Upper lobe of left lung (tissue), 6 donors: Measurements from ENCODE around the gene KCNQ1OT1. TPM values are rescaled to one million over a fixed set of nuclear protein-coding genes. Genes with fewer than 3 reads are reported as not detected.

Experiments
- ATAC-seq, 2 donors: fragments of 200-7000 bp; cut with Tn5 transposase; one replicate each; pipeline ENCODE4 v1.9.1; 2022; ENCODE audit warnings: mild to moderate bottlenecking in 2 of 2, moderate library complexity in 2 of 2; ENCODE audit not compliant: low FRiP score in 2 of 2
- DNase-seq, 2 donors: peaks; one replicate each; pipeline ENCODE4 v3.0.0-alpha.2; 2019 to 2020
- H3K27ac ChIP-seq, 4 donors: fragments of 200-600 bp; sonication (generic); one replicate each; pipeline ENCODE4 v1.5.1; 2016 to 2019
- H3K27me3 ChIP-seq, 4 donors: fragments of 200-600 bp; sonication (generic); one replicate each; pipeline ENCODE4 v1.5.1; 2017 to 2019
- H3K36me3 ChIP-seq, 4 donors: fragments of 200-600 bp; sonication (generic); one replicate each; pipeline ENCODE4 v1.5.1; 2016 to 2019
- H3K4me1 ChIP-seq, 4 donors: fragments of 200-600 bp; sonication (generic); one replicate each; pipeline ENCODE4 v1.5.1; 2018 to 2019
- H3K4me3 ChIP-seq, 4 donors: fragments of 200-600 bp; sonication (generic); one replicate each; pipeline ENCODE4 v1.5.1; 2017 to 2019; ENCODE audit warnings: mild to moderate bottlenecking in 2 of 4, moderate library complexity in 1 of 4
- H3K9me3 ChIP-seq, 4 donors: fragments of 200-600 bp; sonication (generic); one replicate each; pipeline ENCODE4 v1.5.1; 2018 to 2019
- EP300 ChIP-seq, 4 donors: sonication (generic); formaldehyde crosslinking; IDR thresholded peaks; one replicate each; pipeline ENCODE4 v1.5.1; 2017; ENCODE audit warnings: antibody characterized with exemption in 4 of 4, control low read depth in 2 of 4
- POLR2A ChIP-seq, 4 donors: fragments of 450-650 bp; IDR thresholded peaks; one replicate each; pipeline ENCODE4 v1.5.1; 2016 to 2017; ENCODE audit warnings: antibody characterized with exemption in 4 of 4, mild to moderate bottlenecking in 2 of 4
- POLR2AphosphoS5 ChIP-seq, 2 donors: sonication (generic); formaldehyde crosslinking; IDR thresholded peaks; one replicate each; pipeline ENCODE4 v1.5.1; 2017; ENCODE audit warnings: antibody characterized with exemption in 2 of 2
- WGBS, 2 donors: methylation state at CpG; one replicate each; pipeline ENCODE4 v1.1.5; 2017 to 2018; 5-methylcytosine and 5-hydroxymethylcytosine counted together
- total RNA-seq, 6 donors: library from RNA; depleted of rRNA in 4 of 6; stranded (reverse); fragments of >200 nt in 4 of 6; gene quantifications; one replicate each; pipeline versions ENCODE4 v1.1.0 to v1.2.1, GENCODE V29; 2016 to 2021
- TF ChIP-seq, protein P1 (sequence below), 6 experiments: fragments of 450-650 bp in 4 of 6; fragments of 200-600 bp in 2 of 6; sonication (generic) in 2 of 6; IDR thresholded peaks; one replicate each; pipeline ENCODE4 v1.5.1; 2016 to 2019; ENCODE audit warnings: antibody characterized with exemption in 6 of 6
- donor health status: DM: no; HTN: no; CAD: no; lungs with moderate emphysema.
- donor health status: DM: no; HTN: yes; CAD: no; lungs with severe emphysema.

The KCNQ1OT1 gene
- total RNA-seq, 6 donors from 2014 or later, result 1.1 to 6.3 (median 4.1) TPM

DNA sequence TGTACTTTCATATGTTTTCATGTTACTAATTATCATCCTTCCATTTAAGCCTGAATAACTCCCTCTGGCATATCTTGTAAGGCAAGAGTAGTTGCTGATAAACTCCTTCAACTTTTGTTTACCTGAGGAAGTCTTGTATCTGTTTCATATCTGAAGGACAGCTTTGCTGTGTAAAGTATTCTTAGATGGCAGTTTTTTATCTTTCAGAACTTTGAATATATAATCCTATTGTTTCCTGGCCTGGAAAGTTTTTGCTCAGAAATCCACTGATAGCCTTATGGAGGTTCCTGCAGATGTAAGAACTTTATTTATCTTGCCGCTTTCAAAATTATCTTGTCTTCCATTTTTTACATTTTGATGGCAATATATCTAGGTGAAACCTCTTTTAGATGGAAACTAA, 69.1 kb downstream of the KCNQ1OT1 start:
- DNase-seq (no peak), ATAC-seq (no peak)
- Histone ChIP-seq H3K9me3 (peaks cover 19 to 63% (median 46%) of the 10 kb centered on the region in 4 donors), H3K4me1 (no peaks in the 10 kb centered on the region), H3K27ac (no peak overlapping the region), H3K4me3 (no peak overlapping the region), H3K27me3 (no peaks in the 10 kb centered on the region), H3K36me3 (peaks cover 0 to 3% (median 0%) of the 10 kb centered on the region in 4 donors)
- TF ChIP-seq EP300 (IDR thresholded peaks at IDR 0.05), result no peak
- TF ChIP-seq, protein P1, sequence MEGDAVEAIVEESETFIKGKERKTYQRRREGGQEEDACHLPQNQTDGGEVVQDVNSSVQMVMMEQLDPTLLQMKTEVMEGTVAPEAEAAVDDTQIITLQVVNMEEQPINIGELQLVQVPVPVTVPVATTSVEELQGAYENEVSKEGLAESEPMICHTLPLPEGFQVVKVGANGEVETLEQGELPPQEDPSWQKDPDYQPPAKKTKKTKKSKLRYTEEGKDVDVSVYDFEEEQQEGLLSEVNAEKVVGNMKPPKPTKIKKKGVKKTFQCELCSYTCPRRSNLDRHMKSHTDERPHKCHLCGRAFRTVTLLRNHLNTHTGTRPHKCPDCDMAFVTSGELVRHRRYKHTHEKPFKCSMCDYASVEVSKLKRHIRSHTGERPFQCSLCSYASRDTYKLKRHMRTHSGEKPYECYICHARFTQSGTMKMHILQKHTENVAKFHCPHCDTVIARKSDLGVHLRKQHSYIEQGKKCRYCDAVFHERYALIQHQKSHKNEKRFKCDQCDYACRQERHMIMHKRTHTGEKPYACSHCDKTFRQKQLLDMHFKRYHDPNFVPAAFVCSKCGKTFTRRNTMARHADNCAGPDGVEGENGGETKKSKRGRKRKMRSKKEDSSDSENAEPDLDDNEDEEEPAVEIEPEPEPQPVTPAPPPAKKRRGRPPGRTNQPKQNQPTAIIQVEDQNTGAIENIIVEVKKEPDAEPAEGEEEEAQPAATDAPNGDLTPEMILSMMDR (IDR thresholded peaks at IDR 0.05), result no peak
- TF ChIP-seq POLR2AphosphoS5 (IDR thresholded peaks at IDR 0.05), result no peak
- TF ChIP-seq POLR2A (IDR thresholded peaks at IDR 0.05), result no peak
- 100% methylated on average over 1 of the region's 1 CpG for WGBS, 2 donors

DNA sequence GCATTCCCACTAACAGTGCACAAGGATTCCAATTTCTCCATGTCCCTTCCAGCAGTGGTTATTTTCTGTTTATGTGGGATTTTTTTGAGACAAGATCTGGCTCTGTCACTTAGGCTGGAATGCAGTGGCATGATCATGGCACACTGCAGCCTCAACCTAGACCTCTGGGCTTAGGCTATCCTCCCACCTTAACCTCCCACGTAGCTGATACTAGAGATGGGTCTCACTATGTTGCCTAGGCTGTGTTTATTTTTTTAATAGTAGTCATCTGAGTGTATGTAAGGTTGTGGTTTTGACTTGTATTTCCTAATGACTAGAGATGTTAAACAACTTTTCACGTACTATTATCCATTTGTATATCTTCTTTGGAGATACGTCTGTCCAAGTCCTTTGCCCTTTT, 74.6 kb downstream of the KCNQ1OT1 start:
- no peaks in the 10 kb centered on the region for H3K27me3 ChIP-seq
- H3K4me1 ChIP-seq, result no peaks in the 10 kb centered on the region
- ATAC-seq (no peak), DNase-seq (no peak)
- H3K9me3 ChIP-seq, result peaks cover under 1 to 19% (median 13%) of the 10 kb centered on the region in 4 donors
- TF ChIP-seq, protein P1 (IDR thresholded peaks at IDR 0.05), result no peak
- TF ChIP-seq POLR2A (IDR thresholded peaks at IDR 0.05) (no peak), POLR2AphosphoS5 (IDR thresholded peaks at IDR 0.05) (no peak), EP300 (IDR thresholded peaks at IDR 0.05) (no peak)
- H3K4me3 ChIP-seq, result no peak overlapping the region
- 57 to 72% methylated on average over 3 of the region's 3 CpGs for whole genome bisulfite sequencing, 2 donors
- H3K27ac ChIP-seq, result no peak overlapping the region
- peaks cover 0 to 5% (median 0%) of the 10 kb centered on the region in 4 donors for H3K36me3 ChIP-seq

GRCh38 chr11:2621894-2622293, 77.9 kb downstream of the KCNQ1OT1 start:
- TF ChIP-seq EP300 (IDR thresholded peaks at IDR 0.05), result no peak
- Histone ChIP-seq H3K36me3 (peaks cover 0 to 5% (median 0%) of the 10 kb centered on the region in 4 donors), H3K9me3 (no peaks in the 10 kb centered on the region), H3K4me3 (no peak overlapping the region), H3K27ac (no peak overlapping the region), H3K4me1 (no peaks in the 10 kb centered on the region), H3K27me3 (no peaks in the 10 kb centered on the region)
- DNase-seq (no peak), ATAC-seq (no peak)
- 31 to 60% methylated on average over 3 of the region's 3 CpGs for WGBS, 2 donors

DNA sequence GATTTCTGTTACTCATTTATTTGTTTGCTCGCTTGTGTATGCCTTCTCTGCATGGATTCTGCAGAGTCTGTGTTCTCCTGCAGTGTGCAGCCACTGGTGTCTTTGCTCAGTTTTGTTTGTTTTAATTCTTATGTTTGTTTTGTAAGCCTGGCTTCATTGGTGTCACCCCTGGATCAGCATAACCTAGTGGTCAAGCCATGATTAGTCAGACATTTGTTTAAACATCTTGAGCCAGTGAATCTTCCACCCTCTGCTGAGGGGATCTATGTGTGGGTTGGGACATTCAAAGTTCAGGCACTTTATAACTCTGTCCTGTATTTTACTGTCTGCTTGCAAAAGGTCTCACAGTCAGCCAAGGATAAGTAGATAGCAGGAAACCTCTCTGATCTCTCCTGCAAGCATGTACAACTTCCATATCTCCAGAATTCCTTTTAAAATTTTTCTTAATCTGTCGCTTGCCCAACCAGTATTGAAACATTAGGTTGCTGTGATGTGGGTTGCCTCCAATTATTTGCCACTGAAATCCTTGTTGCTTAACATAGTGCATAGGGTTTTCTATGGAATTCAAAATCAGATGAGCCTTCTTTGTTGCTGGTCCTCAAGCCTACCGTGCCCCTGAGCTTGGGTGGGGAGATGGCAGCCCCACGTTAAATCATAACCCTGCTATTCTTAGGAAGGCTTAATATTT, 86.8 kb downstream of the KCNQ1OT1 start:
- DNase-seq (no peak), ATAC-seq (no peak)
- H3K9me3 ChIP-seq, result peaks cover 0 to 17% (median 9%) of the 10 kb centered on the region in 4 donors
- 87% methylated on average over 4 of the region's 4 CpGs for WGBS, 2 donors
- H3K27ac ChIP-seq, result no peak overlapping the region
- H3K27me3 ChIP-seq, result no peaks in the 10 kb centered on the region
- TF ChIP-seq EP300 (IDR thresholded peaks at IDR 0.05), result no peak
- no peak for TF ChIP-seq POLR2AphosphoS5 (IDR thresholded peaks at IDR 0.05)
- TF ChIP-seq, protein P1 (IDR thresholded peaks at IDR 0.05), result no peak
- no peak for TF ChIP-seq POLR2A (IDR thresholded peaks at IDR 0.05)
- no peaks in the 10 kb centered on the region for H3K36me3 ChIP-seq
- H3K4me1 ChIP-seq, result no peaks in the 10 kb centered on the region
- no peak overlapping the region for H3K4me3 ChIP-seq

DNA sequence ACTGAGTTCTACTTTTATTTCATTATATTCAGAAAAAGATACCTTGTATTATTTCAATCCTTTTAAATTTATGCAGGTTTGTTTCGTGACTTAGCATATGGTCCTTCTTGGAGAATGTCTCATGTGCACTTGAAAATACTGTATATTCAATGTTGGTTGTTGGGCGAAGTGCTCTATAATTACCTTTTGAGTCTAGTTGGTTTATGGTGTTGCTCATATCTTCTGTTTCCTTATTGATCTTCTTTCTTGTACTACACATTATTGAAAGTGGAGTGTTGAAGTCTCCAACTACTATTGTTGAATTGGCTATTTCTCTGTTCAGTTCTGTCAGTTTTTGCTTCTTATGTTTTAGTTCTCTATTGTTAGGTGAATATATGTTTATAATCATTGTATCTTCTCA, 90.4 kb downstream of the KCNQ1OT1 start:
- TF ChIP-seq POLR2AphosphoS5 (IDR thresholded peaks at IDR 0.05) (no peak), POLR2A (IDR thresholded peaks at IDR 0.05) (no peak), EP300 (IDR thresholded peaks at IDR 0.05) (no peak)
- TF ChIP-seq, protein P1 (IDR thresholded peaks at IDR 0.05), result no peak
- Histone ChIP-seq H3K4me3 (no peak overlapping the region), H3K4me1 (no peaks in the 10 kb centered on the region), H3K27me3 (no peaks in the 10 kb centered on the region), H3K36me3 (no peaks in the 10 kb centered on the region), H3K27ac (no peak overlapping the region), H3K9me3 (peaks cover 0 to 21% (median 9%) of the 10 kb centered on the region in 4 donors)
- DNase-seq, result no peak
- no peak for ATAC-seq
- WGBS, 2 donors, result 94 to 96% methylated on average over 2 of the region's 2 CpGs
